Duodenal mucosa (tissue), 2 donors: Measurements from ENCODE around the gene GRM1.

Source experiments
- H3K27ac ChIP-seq: one replicate; pipeline ENCODE4 v1.7.0; 2013; ENCODE audit warnings: low read depth, low read length
- H3K27me3 ChIP-seq, 2 donors: one replicate each; pipeline ENCODE4 v1.7.0; 2013; ENCODE audit warnings: low read length in 2 of 2, control low read depth in 1 of 2; ENCODE audit not compliant: insufficient read depth in 2 of 2, control insufficient read depth in 1 of 2
- H3K36me3 ChIP-seq, 2 donors: one replicate each; pipeline ENCODE4 v1.7.0; 2013; ENCODE audit warnings: low read length in 2 of 2, control low read depth in 1 of 2; ENCODE audit not compliant: insufficient read depth in 2 of 2, control insufficient read depth in 1 of 2
- H3K4me1 ChIP-seq, 2 donors: one replicate each; pipeline ENCODE4 v1.7.0; 2013; ENCODE audit warnings: low read length in 2 of 2, control low read depth in 1 of 2; ENCODE audit not compliant: insufficient read depth in 2 of 2, control insufficient read depth in 1 of 2
- H3K4me3 ChIP-seq, 2 donors: one replicate each; pipeline ENCODE4 v1.7.0; 2013; ENCODE audit warnings: low read length in 2 of 2, low read depth in 1 of 2
- H3K9ac ChIP-seq, 2 donors: one replicate each; pipeline ENCODE4 v1.7.0; 2013; ENCODE audit warnings: low read length in 2 of 2, low read depth in 1 of 2
- H3K9me3 ChIP-seq, 2 donors: one replicate each; pipeline ENCODE4 v1.7.0; 2013; ENCODE audit warnings: low read length in 2 of 2, control low read depth in 1 of 2; ENCODE audit not compliant: control insufficient read depth in 1 of 2

GRM1 gene

DNA sequence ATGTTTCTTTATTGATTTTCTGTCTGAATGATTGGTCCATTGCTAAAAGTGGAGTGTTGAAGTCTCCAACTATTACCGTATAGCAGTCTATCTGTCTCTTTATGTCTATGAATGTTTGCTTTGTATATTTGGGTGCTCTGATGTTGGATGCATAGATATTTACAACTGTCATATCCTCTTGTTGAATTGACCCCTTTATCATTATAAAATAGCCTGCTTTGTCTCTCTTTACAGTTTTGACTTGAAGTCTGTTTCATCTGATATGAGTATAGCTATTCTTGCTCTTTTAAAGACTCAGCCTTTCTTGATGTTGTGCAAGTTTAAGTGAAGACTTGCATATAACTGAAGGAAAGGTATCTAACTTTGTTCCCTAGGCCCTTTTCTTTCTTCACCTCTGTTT, 341.0 kb downstream of the GRM1 start:
- Histone ChIP-seq H3K4me3 (no peak overlapping the region), H3K4me1 (no peaks in the 10 kb centered on the region), H3K27ac (no peak overlapping the region), H3K36me3 (no peaks in the 10 kb centered on the region), H3K9ac (no peak overlapping the region), H3K9me3 (peaks cover 0 to 2% of the 10 kb centered on the region in 2 donors), H3K27me3 (no peaks in the 10 kb centered on the region)

GRCh38 chr6:146381486-146381885, 352.6 kb downstream of the GRM1 start:
- H3K4me1 ChIP-seq: no peaks in the 10 kb centered on the region
- no peak overlapping the region for H3K27ac ChIP-seq
- no peaks in the 10 kb centered on the region for H3K9me3 ChIP-seq
- H3K36me3 ChIP-seq: no peaks in the 10 kb centered on the region
- no peak overlapping the region for H3K9ac ChIP-seq
- no peak overlapping the region for H3K4me3 ChIP-seq
- no peaks in the 10 kb centered on the region for H3K27me3 ChIP-seq

- Histone ChIP-seq H3K9me3 (no peaks in the 10 kb centered on the region), H3K9ac (no peak overlapping the region), H3K27ac (no peak overlapping the region), H3K4me3 (no peak overlapping the region), H3K4me1 (no peaks in the 10 kb centered on the region), H3K36me3 (no peaks in the 10 kb centered on the region), H3K27me3 (no peaks in the 10 kb centered on the region)
These were observed 360.0 kb downstream of the GRM1 start for GRCh38 chr6:146388736-146389364.

DNA sequence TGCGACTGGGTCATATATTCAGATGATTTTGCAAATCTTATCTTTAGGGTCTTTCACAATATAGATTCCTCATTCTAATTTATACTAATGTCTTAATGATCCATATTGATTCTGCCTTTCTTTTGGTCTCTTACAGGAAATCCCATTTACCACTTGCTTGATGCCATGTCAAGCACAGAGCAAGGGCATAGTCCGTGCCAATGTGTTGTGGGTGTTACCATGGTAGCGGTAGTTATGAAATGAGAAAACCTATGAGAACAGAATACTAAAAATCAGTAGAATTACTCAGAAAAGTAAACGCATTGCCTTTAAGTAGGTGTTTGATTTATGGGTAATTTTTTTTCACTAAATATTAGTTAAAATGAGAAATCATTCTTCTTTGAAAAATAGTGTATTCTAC, 360.9 kb downstream of the GRM1 start:
- H3K36me3 ChIP-seq: no peaks in the 10 kb centered on the region
- no peak overlapping the region for H3K9ac ChIP-seq
- no peaks in the 10 kb centered on the region for H3K9me3 ChIP-seq
- H3K27me3 ChIP-seq: no peaks in the 10 kb centered on the region
- H3K27ac ChIP-seq: no peak overlapping the region
- no peaks in the 10 kb centered on the region for H3K4me1 ChIP-seq
- no peak overlapping the region for H3K4me3 ChIP-seq

- H3K27ac ChIP-seq: no peak overlapping the region
- no peaks in the 10 kb centered on the region for H3K27me3 ChIP-seq
- no peaks in the 10 kb centered on the region for H3K36me3 ChIP-seq
These were observed 368.8 kb downstream of the GRM1 start for GRCh38 chr6:146397638-146398037.

DNA sequence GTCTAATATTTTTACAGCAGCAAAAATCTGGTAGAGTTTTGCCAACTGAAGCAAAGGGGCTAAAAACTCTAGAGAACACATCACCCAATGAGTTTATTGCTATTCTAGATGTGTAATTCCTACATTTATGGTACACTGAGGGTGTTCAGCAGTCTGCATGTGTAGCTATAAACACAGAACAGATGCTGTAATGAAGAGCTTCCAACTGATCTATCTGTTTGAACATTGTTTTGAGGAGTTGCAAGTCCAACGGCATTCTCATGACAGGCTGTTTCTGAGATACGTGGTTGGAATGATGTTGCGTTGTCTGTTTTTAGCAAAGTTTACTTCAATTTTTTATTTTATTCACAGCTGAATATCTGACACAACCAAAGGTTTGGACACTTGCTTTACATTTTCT, 373.6 kb downstream of the GRM1 start:
- Histone ChIP-seq H3K27ac (no peak overlapping the region), H3K4me3 (no peak overlapping the region), H3K9me3 (peaks cover 0 to 2% of the 10 kb centered on the region in 2 donors), H3K4me1 (no peaks in the 10 kb centered on the region), H3K9ac (no peak overlapping the region), H3K36me3 (no peaks in the 10 kb centered on the region), H3K27me3 (no peaks in the 10 kb centered on the region)

More at GRCh38 chr6:146397638-146398037, 368.8 kb downstream of the GRM1 start:
- Histone ChIP-seq H3K4me3 (no peak overlapping the region), H3K4me1 (no peaks in the 10 kb centered on the region), H3K9ac (no peak overlapping the region), H3K9me3 (no peaks in the 10 kb centered on the region)

GRCh38 chr6:146408583-146408982, 379.7 kb downstream of the GRM1 start:
- H3K9ac ChIP-seq: no peak overlapping the region
- H3K36me3 ChIP-seq: no peaks in the 10 kb centered on the region
- H3K27ac ChIP-seq: no peak overlapping the region
- no peaks in the 10 kb centered on the region for H3K27me3 ChIP-seq
- H3K4me1 ChIP-seq: no peaks in the 10 kb centered on the region
- no peak overlapping the region for H3K4me3 ChIP-seq
- peaks cover 0 to 2% of the 10 kb centered on the region in 2 donors for H3K9me3 ChIP-seq

DNA sequence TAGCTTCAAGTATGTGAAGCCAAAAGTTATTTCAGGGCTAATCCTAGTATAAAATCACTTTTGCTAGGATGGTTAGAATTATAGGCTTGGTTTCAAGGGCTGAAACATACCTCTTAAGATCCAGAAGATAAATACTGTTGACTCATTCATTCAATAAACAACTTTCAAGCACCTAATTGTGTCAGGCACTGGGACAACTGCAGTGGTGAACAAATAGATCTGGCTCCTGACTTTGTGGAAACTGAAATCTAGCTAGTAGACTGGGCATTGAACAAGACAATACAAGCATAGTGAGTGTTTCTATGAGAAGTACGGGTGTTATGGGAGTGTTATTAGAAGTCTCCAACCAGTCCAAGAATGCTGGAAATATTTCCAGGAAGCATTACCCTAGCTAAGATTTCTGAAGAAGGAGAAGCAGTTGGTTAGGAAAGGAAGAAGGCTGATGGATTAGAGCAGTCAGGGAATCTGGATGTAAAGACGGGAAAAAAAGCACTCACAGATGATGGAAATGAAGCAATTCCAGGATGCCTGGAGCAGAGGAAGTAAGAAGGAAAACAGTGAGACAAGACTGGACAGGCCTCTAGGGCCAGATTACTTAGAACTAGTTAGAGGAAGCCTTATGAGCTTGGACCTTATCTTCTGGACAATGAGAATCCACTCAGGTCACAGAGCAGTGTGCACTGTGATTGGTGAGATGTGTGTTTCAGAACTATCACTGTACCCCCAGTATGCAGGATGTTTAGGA, 382.2 kb downstream of the GRM1 start:
- Histone ChIP-seq H3K9ac (no peak overlapping the region), H3K4me3 (no peak overlapping the region)

DNA sequence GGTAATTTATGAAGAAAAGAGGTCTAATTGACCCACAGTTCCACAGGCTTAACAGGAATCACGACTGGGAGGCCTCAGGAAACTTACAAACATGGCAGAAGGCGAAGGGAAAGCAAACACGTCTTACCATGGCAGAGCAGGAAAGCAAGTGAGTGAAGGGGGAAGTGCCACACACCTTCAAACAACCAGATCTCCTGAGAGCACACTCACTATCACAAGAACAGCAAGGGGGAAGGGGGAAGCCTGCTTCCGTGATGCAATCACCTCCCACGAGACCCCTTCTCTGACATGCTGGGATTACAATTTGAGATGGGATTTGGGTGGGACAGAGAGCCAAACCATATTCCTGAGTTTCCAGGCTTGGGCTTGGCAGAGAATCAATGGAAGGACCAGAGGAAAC, 390.7 kb downstream of the GRM1 start:
- Histone ChIP-seq H3K27me3 (no peaks in the 10 kb centered on the region), H3K27ac (no peak overlapping the region), H3K36me3 (no peaks in the 10 kb centered on the region), H3K9me3 (no peaks in the 10 kb centered on the region), H3K4me1 (no peaks in the 10 kb centered on the region), H3K9ac (no peak overlapping the region), H3K4me3 (no peak overlapping the region)

More for the DNA sequence above, 382.2 kb downstream of the GRM1 start:
- peaks cover 0 to 2% of the 10 kb centered on the region in 2 donors for H3K9me3 ChIP-seq
- no peaks in the 10 kb centered on the region for H3K27me3 ChIP-seq
- no peak overlapping the region for H3K27ac ChIP-seq
- H3K4me1 ChIP-seq: no peaks in the 10 kb centered on the region
- H3K36me3 ChIP-seq: no peaks in the 10 kb centered on the region

DNA sequence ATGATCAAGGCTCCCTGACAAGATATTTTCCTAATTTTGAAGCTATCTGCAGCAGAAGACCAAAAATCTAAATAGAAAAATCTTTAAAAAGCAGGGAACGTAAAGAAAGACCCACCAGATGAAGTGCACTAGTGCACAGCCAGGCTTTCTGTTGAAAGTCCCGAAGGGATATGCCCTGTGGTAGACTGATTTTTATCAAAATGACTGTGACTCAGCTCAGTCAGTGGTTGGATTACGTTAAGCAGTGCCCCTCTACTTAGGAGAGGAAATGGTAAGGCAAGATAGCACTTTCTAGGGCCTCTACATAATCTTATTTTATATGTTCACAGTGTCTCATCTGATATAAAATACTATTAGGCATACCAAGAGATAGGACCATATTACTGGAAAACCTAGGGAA, 391.4 kb downstream of the GRM1 start:
- H3K4me3 ChIP-seq: no peak overlapping the region
- no peak overlapping the region for H3K9ac ChIP-seq
- H3K4me1 ChIP-seq: no peaks in the 10 kb centered on the region
- no peaks in the 10 kb centered on the region for H3K9me3 ChIP-seq
- H3K27ac ChIP-seq: no peak overlapping the region
- no peaks in the 10 kb centered on the region for H3K27me3 ChIP-seq
- H3K36me3 ChIP-seq: no peaks in the 10 kb centered on the region
